ENCODE data around the gene TENM4. TPM values are rescaled to one million over a fixed set of nuclear protein-coding genes. Genes with fewer than 3 reads are reported as not detected.

Gene TENM4
- total RNA-seq, 1 experiment from 2014 or later, result 25.0 TPM

- TF ChIP-seq, protein P1, sequence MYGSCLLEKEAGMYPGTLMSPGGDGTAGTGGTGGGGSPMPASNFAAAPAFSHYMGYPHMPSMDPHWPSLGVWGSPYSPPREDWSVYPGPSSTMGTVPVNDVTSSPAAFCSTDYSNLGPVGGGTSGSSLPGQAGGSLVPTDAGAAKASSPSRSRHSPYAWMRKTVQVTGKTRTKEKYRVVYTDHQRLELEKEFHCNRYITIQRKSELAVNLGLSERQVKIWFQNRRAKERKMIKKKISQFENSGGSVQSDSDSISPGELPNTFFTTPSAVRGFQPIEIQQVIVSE (CRISPR knock-in tag; IDR thresholded peaks at IDR 0.05; ENCODE audit: borderline replicate concordance), result no peak
Measured at GRCh38 chr11:79019277-79019676, 421.6 kb downstream of the TENM4 start (continued).

- DNase-seq (ENCODE audit: low spot score), result no peak
- peaks cover 8% of the 10 kb centered on the region for H3K4me1 Mint-ChIP-seq
- no peak overlapping the region for H3K27ac Mint-ChIP-seq
- no peaks in the 10 kb centered on the region for H3K36me3 Mint-ChIP-seq
- no peak overlapping the region for H3K4me3 Mint-ChIP-seq
- no peaks in the 10 kb centered on the region for H3K9me3 Mint-ChIP-seq
- no peak for ATAC-seq
- no peaks in the 10 kb centered on the region; the same call in 1 of the 2 replicates for H3K27me3 Mint-ChIP-seq (ENCODE audit: low read depth)
- ChIA-PET CTCF (no interaction called here), POLR2A (no interaction called here)
- no peak for TF ChIP-seq USF2 (CRISPR knock-in tag; IDR thresholded peaks at IDR 0.05)
- TF ChIP-seq, protein P2, sequence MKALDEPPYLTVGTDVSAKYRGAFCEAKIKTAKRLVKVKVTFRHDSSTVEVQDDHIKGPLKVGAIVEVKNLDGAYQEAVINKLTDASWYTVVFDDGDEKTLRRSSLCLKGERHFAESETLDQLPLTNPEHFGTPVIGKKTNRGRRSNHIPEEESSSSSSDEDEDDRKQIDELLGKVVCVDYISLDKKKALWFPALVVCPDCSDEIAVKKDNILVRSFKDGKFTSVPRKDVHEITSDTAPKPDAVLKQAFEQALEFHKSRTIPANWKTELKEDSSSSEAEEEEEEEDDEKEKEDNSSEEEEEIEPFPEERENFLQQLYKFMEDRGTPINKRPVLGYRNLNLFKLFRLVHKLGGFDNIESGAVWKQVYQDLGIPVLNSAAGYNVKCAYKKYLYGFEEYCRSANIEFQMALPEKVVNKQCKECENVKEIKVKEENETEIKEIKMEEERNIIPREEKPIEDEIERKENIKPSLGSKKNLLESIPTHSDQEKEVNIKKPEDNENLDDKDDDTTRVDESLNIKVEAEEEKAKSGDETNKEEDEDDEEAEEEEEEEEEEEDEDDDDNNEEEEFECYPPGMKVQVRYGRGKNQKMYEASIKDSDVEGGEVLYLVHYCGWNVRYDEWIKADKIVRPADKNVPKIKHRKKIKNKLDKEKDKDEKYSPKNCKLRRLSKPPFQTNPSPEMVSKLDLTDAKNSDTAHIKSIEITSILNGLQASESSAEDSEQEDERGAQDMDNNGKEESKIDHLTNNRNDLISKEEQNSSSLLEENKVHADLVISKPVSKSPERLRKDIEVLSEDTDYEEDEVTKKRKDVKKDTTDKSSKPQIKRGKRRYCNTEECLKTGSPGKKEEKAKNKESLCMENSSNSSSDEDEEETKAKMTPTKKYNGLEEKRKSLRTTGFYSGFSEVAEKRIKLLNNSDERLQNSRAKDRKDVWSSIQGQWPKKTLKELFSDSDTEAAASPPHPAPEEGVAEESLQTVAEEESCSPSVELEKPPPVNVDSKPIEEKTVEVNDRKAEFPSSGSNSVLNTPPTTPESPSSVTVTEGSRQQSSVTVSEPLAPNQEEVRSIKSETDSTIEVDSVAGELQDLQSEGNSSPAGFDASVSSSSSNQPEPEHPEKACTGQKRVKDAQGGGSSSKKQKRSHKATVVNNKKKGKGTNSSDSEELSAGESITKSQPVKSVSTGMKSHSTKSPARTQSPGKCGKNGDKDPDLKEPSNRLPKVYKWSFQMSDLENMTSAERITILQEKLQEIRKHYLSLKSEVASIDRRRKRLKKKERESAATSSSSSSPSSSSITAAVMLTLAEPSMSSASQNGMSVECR (CRISPR knock-in tag; IDR thresholded peaks at IDR 0.05; ENCODE audit: borderline replicate concordance), result no peak
- TF ChIP-seq FOXJ3 (CRISPR knock-in tag; IDR thresholded peaks at IDR 0.05; ENCODE audit: borderline replicate concordance), result no peak
- no peak for TF ChIP-seq ZSCAN18 (CRISPR knock-in tag; IDR thresholded peaks at IDR 0.05)
- TF ChIP-seq, protein P3, sequence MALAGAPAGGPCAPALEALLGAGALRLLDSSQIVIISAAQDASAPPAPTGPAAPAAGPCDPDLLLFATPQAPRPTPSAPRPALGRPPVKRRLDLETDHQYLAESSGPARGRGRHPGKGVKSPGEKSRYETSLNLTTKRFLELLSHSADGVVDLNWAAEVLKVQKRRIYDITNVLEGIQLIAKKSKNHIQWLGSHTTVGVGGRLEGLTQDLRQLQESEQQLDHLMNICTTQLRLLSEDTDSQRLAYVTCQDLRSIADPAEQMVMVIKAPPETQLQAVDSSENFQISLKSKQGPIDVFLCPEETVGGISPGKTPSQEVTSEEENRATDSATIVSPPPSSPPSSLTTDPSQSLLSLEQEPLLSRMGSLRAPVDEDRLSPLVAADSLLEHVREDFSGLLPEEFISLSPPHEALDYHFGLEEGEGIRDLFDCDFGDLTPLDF (CRISPR knock-in tag; IDR thresholded peaks at IDR 0.05), result no peak
- TF ChIP-seq TP53 (CRISPR knock-in tag; IDR thresholded peaks at IDR 0.05), result no peak
- TF ChIP-seq NFE2L1 (CRISPR knock-in tag; IDR thresholded peaks at IDR 0.05), result no peak
- TF ChIP-seq, protein P4, sequence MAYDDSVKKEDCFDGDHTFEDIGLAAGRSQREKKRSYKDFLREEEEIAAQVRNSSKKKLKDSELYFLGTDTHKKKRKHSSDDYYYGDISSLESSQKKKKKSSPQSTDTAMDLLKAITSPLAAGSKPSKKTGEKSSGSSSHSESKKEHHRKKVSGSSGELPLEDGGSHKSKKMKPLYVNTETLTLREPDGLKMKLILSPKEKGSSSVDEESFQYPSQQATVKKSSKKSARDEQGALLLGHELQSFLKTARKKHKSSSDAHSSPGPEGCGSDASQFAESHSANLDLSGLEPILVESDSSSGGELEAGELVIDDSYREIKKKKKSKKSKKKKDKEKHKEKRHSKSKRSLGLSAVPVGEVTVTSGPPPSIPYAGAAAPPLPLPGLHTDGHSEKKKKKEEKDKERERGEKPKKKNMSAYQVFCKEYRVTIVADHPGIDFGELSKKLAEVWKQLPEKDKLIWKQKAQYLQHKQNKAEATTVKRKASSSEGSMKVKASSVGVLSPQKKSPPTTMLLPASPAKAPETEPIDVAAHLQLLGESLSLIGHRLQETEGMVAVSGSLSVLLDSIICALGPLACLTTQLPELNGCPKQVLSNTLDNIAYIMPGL (CRISPR knock-in tag; IDR thresholded peaks at IDR 0.05), result no peak
- no peak for TF ChIP-seq CREB1 (CRISPR knock-in tag; IDR thresholded peaks at IDR 0.05)
- TF ChIP-seq ZNF425 (CRISPR knock-in tag; conservative IDR thresholded peaks at IDR 0.05), result no peak
- no peak for TF ChIP-seq ZNF232 (CRISPR knock-in tag; IDR thresholded peaks at IDR 0.05)
- no peak for TF ChIP-seq TEAD1 (CRISPR knock-in tag; IDR thresholded peaks at IDR 0.05)
- no peak for TF ChIP-seq NFATC4 (CRISPR knock-in tag; IDR thresholded peaks at IDR 0.05)
- no peak for TF ChIP-seq GRHL2 (CRISPR knock-in tag; IDR thresholded peaks at IDR 0.05; ENCODE audit: insufficient replicate concordance, severe bottlenecking)
- TF ChIP-seq SMAD3 (CRISPR knock-in tag; IDR thresholded peaks at IDR 0.05; ENCODE audit: borderline replicate concordance), result no peak
- TF ChIP-seq EMX1 (CRISPR knock-in tag; IDR thresholded peaks at IDR 0.05), result no peak
- TF ChIP-seq, protein P5, sequence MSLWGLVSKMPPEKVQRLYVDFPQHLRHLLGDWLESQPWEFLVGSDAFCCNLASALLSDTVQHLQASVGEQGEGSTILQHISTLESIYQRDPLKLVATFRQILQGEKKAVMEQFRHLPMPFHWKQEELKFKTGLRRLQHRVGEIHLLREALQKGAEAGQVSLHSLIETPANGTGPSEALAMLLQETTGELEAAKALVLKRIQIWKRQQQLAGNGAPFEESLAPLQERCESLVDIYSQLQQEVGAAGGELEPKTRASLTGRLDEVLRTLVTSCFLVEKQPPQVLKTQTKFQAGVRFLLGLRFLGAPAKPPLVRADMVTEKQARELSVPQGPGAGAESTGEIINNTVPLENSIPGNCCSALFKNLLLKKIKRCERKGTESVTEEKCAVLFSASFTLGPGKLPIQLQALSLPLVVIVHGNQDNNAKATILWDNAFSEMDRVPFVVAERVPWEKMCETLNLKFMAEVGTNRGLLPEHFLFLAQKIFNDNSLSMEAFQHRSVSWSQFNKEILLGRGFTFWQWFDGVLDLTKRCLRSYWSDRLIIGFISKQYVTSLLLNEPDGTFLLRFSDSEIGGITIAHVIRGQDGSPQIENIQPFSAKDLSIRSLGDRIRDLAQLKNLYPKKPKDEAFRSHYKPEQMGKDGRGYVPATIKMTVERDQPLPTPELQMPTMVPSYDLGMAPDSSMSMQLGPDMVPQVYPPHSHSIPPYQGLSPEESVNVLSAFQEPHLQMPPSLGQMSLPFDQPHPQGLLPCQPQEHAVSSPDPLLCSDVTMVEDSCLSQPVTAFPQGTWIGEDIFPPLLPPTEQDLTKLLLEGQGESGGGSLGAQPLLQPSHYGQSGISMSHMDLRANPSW (CRISPR knock-in tag; conservative IDR thresholded peaks at IDR 0.05; ENCODE audit: low read depth), result no peak
Measured at GRCh38 chr11:79018371-79018849, 422.4 kb downstream of the TENM4 start.

Measured in WTC11 (cell line).